Nephron progenitor cell (in vitro differentiated cells): ENCODE measurements around the gene MISFA.
A peak's percentile ranks its signal among the peaks of the same experiment; 100 is the strongest.

Experiments used
- DNase-seq: peaks from one replicate; pipeline ENCODE4 v3.0.0; 2021
- H3K27ac Mint-ChIP-seq: 2 replicates; pipeline ENCODE4 v1.8.0; 2021; ENCODE audit warnings: mild to moderate bottlenecking, moderate library complexity, mixed read lengths
- H3K27me3 Mint-ChIP-seq: 2 replicates; pipeline ENCODE4 v1.8.0; 2021; ENCODE audit warnings: mild to moderate bottlenecking, low read depth, mixed read lengths; ENCODE audit not compliant: poor library complexity
- H3K36me3 Mint-ChIP-seq: 2 replicates; pipeline ENCODE4 v1.8.0; 2021; ENCODE audit warnings: low read depth, mixed read lengths
- H3K4me1 Mint-ChIP-seq: 2 replicates; pipeline ENCODE4 v1.8.0; 2021; ENCODE audit warnings: mixed read lengths
- H3K4me3 Mint-ChIP-seq: 2 replicates; pipeline ENCODE4 v1.8.0; 2021; ENCODE audit warnings: mild to moderate bottlenecking, moderate library complexity, mixed read lengths
- H3K9me3 Mint-ChIP-seq: 2 replicates; pipeline ENCODE4 v1.8.0; 2021; ENCODE audit warnings: mild to moderate bottlenecking, moderate library complexity, mixed read lengths
- CTCF ChIP-seq: fragments of 200-600 bp; sonication (generic); IDR thresholded peaks from 2 replicates; pipeline ENCODE4 v1.5.0; 2021; ENCODE audit warnings: antibody characterized with exemption

The MISFA gene

GRCh38 chr11:18599739-18600230, at the start of gene MISFA:
Gene MISFA (plus strand): TSS chr11:18599789. CDS start chr11:18599929, 140 bp downstream.
- Mint-ChIP-seq H3K9me3 (no peaks in the 10 kb centered on the region), H3K27ac (no peak within 1 kb of the TSS), H3K4me1 (no peaks in the 10 kb centered on the region), H3K4me3 (no peak within 1 kb of the TSS), H3K36me3 (peaks cover 35% of the 10 kb centered on the region), H3K27me3 (no peaks in the 10 kb centered on the region)
- TF ChIP-seq CTCF: no peak
- no peak for DNase-seq

GRCh38 chr11:18563090-18563730, 36.4 kb upstream of the MISFA start:
- Mint-ChIP-seq H3K4me3 (no peak overlapping the region), H3K36me3 (peaks cover 10% of the 10 kb centered on the region), H3K27me3 (peaks cover 2% of the 10 kb centered on the region), H3K27ac (peak overlapping the region; percentile 88), H3K9me3 (no peaks in the 10 kb centered on the region), H3K4me1 (no peaks in the 10 kb centered on the region)
- no peak for DNase-seq
- TF ChIP-seq CTCF: no peak

GRCh38 chr11:18564149-18564548, 35.4 kb upstream of the MISFA start:
- Mint-ChIP-seq H3K36me3 (peaks cover 12% of the 10 kb centered on the region), H3K4me1 (no peaks in the 10 kb centered on the region), H3K27ac (no peak overlapping the region), H3K4me3 (no peak overlapping the region), H3K27me3 (peaks cover 2% of the 10 kb centered on the region), H3K9me3 (no peaks in the 10 kb centered on the region)
- no peak for DNase-seq
- TF ChIP-seq CTCF: no peak

GRCh38 chr11:18566406-18566805, 33.2 kb upstream of the MISFA start:
- Mint-ChIP-seq H3K27ac (no peak overlapping the region), H3K27me3 (peaks cover 2% of the 10 kb centered on the region), H3K4me3 (no peak overlapping the region), H3K36me3 (peaks cover 13% of the 10 kb centered on the region), H3K9me3 (no peaks in the 10 kb centered on the region), H3K4me1 (no peaks in the 10 kb centered on the region)
- DNase-seq: no peak
- no peak for TF ChIP-seq CTCF

- no peak for DNase-seq
- no peak overlapping the region for H3K4me3 Mint-ChIP-seq
- no peaks in the 10 kb centered on the region for H3K9me3 Mint-ChIP-seq
- no peaks in the 10 kb centered on the region for H3K27me3 Mint-ChIP-seq
- no peaks in the 10 kb centered on the region for H3K4me1 Mint-ChIP-seq
- no peak overlapping the region for H3K27ac Mint-ChIP-seq
- TF ChIP-seq CTCF: no peak
- H3K36me3 Mint-ChIP-seq: peaks cover 16% of the 10 kb centered on the region
These were observed 32.5 kb upstream of the MISFA start for GRCh38 chr11:18567081-18567480.

- H3K27ac Mint-ChIP-seq: peak overlapping the region; percentile 48
- H3K27me3 Mint-ChIP-seq: peaks cover 3% of the 10 kb centered on the region
- peaks cover 24% of the 10 kb centered on the region for H3K36me3 Mint-ChIP-seq
- no peak overlapping the region for H3K4me3 Mint-ChIP-seq
- no peaks in the 10 kb centered on the region for H3K9me3 Mint-ChIP-seq
- no peak for DNase-seq
- TF ChIP-seq CTCF: no peak
- H3K4me1 Mint-ChIP-seq: no peaks in the 10 kb centered on the region
These were observed 24.2 kb upstream of the MISFA start for GRCh38 chr11:18575361-18575760.
